Memory B cell (primary cell): Measurements from ENCODE around the gene HPSE2.
"Not testable (repeated sequence)": the region's sequence is repeated elsewhere in the genome, so short reads cannot be mapped to it uniquely, and the experiment has no call there.

Source experiments
- ATAC-seq: fragments of 150-1000 bp; cut with Tn5 transposase; 2 replicates; pipeline ENCODE4 v1.10.0; 2021; ENCODE audit warnings: low read depth, mild to moderate bottlenecking, moderate library complexity
- DNase-seq, 2 donors: peaks; one replicate each; pipeline ENCODE4 v3.0.0; 2022; ENCODE audit warnings: low spot score in 2 of 2
- H3K27ac Mint-ChIP-seq: one replicate; pipeline ENCODE4 v1.8.0; 2022; ENCODE audit warnings: mild to moderate bottlenecking, moderate library complexity, mixed read lengths
- H3K27me3 Mint-ChIP-seq: one replicate; pipeline ENCODE4 v1.8.0; 2022; ENCODE audit warnings: mixed read lengths
- H3K36me3 Mint-ChIP-seq: one replicate; pipeline ENCODE4 v1.8.0; 2022; ENCODE audit warnings: mild to moderate bottlenecking, mixed read lengths
- H3K4me1 Mint-ChIP-seq: one replicate; pipeline ENCODE4 v1.8.0; 2022; ENCODE audit warnings: mixed read lengths
- H3K4me3 Mint-ChIP-seq: one replicate; pipeline ENCODE4 v1.8.0; 2022; ENCODE audit warnings: mild to moderate bottlenecking, moderate library complexity, mixed read lengths
- H3K9me3 Mint-ChIP-seq: one replicate; pipeline ENCODE4 v1.8.0; 2022; ENCODE audit warnings: mixed read lengths

HPSE2 gene

GRCh38 chr10:98910546-98910945 lies 325.1 kb downstream of the HPSE2 start:
- H3K4me1 Mint-ChIP-seq, result no peaks in the 10 kb centered on the region
- H3K9me3 Mint-ChIP-seq, result no peaks in the 10 kb centered on the region
- no peaks in the 10 kb centered on the region for H3K36me3 Mint-ChIP-seq
- H3K27me3 Mint-ChIP-seq, result no peaks in the 10 kb centered on the region
- H3K27ac Mint-ChIP-seq, result no peak overlapping the region
- no peak for DNase-seq
- H3K4me3 Mint-ChIP-seq, result no peak overlapping the region
- ATAC-seq, result no peak

- ATAC-seq (no peak), DNase-seq (no peak)
- no peaks in the 10 kb centered on the region for H3K36me3 Mint-ChIP-seq
- no peaks in the 10 kb centered on the region for H3K27me3 Mint-ChIP-seq
- no peaks in the 10 kb centered on the region for H3K9me3 Mint-ChIP-seq
- H3K27ac Mint-ChIP-seq, result no peak overlapping the region
- H3K4me3 Mint-ChIP-seq, result no peak overlapping the region
- no peaks in the 10 kb centered on the region for H3K4me1 Mint-ChIP-seq
Observed at GRCh38 chr10:98910048-98910447, 325.6 kb downstream of the HPSE2 start.

GRCh38 chr10:98908868-98909267 lies 326.8 kb downstream of the HPSE2 start:
- H3K4me1 Mint-ChIP-seq, result no peaks in the 10 kb centered on the region
- DNase-seq, result no peak
- H3K4me3 Mint-ChIP-seq, result no peak overlapping the region
- H3K27me3 Mint-ChIP-seq, result no peaks in the 10 kb centered on the region
- H3K27ac Mint-ChIP-seq, result no peak overlapping the region
- ATAC-seq, result no peak
- H3K36me3 Mint-ChIP-seq, result no peaks in the 10 kb centered on the region
- H3K9me3 Mint-ChIP-seq, result no peaks in the 10 kb centered on the region

- H3K4me1 Mint-ChIP-seq, ATAC-seq, H3K4me3 Mint-ChIP-seq, H3K27ac Mint-ChIP-seq, H3K9me3 Mint-ChIP-seq, H3K36me3 Mint-ChIP-seq, DNase-seq, H3K27me3 Mint-ChIP-seq: not testable (repeated sequence)
Observed at GRCh38 chr10:98908247-98908646, 327.4 kb downstream of the HPSE2 start.

- DNase-seq, result no peak
- no peak for ATAC-seq
- H3K27ac Mint-ChIP-seq, result no peak overlapping the region
- no peaks in the 10 kb centered on the region for H3K9me3 Mint-ChIP-seq
- H3K4me3 Mint-ChIP-seq, result no peak overlapping the region
- no peaks in the 10 kb centered on the region for H3K36me3 Mint-ChIP-seq
- peaks cover 1% of the 10 kb centered on the region for H3K27me3 Mint-ChIP-seq
- no peaks in the 10 kb centered on the region for H3K4me1 Mint-ChIP-seq
Observed at GRCh38 chr10:98901441-98902110, 334.1 kb downstream of the HPSE2 start.

- Mint-ChIP-seq H3K27me3 (peaks cover 4% of the 10 kb centered on the region), H3K4me1 (no peaks in the 10 kb centered on the region), H3K9me3 (peaks cover 3% of the 10 kb centered on the region), H3K36me3 (no peaks in the 10 kb centered on the region), H3K27ac (no peak overlapping the region), H3K4me3 (no peak overlapping the region)
- no peak for DNase-seq
- no peak for ATAC-seq
Observed at GRCh38 chr10:98899018-98899417, 336.6 kb downstream of the HPSE2 start.

- DNase-seq (no peak), ATAC-seq (no peak)
- Mint-ChIP-seq H3K4me3 (no peak overlapping the region), H3K9me3 (peaks cover 3% of the 10 kb centered on the region), H3K27ac (no peak overlapping the region), H3K4me1 (no peaks in the 10 kb centered on the region), H3K27me3 (peaks cover 2% of the 10 kb centered on the region), H3K36me3 (no peaks in the 10 kb centered on the region)
Observed at GRCh38 chr10:98892523-98892922, 343.1 kb downstream of the HPSE2 start.

- Mint-ChIP-seq H3K36me3 (no peaks in the 10 kb centered on the region), H3K9me3 (no peaks in the 10 kb centered on the region), H3K4me3 (no peak overlapping the region), H3K27ac (no peak overlapping the region), H3K27me3 (peaks cover 2% of the 10 kb centered on the region), H3K4me1 (no peaks in the 10 kb centered on the region)
- no peak for ATAC-seq
- DNase-seq, result no peak
Observed at GRCh38 chr10:98886686-98887085, 349.0 kb downstream of the HPSE2 start.

GRCh38 chr10:98885378-98885777 lies 350.3 kb downstream of the HPSE2 start:
- DNase-seq (no peak), ATAC-seq (no peak)

GRCh38 chr10:98881789-98882188 lies 353.9 kb downstream of the HPSE2 start:
- ATAC-seq, result no peak
- Mint-ChIP-seq H3K4me1 (no peaks in the 10 kb centered on the region), H3K27ac (no peak overlapping the region), H3K36me3 (no peaks in the 10 kb centered on the region), H3K9me3 (no peaks in the 10 kb centered on the region), H3K27me3 (peaks cover 4% of the 10 kb centered on the region), H3K4me3 (no peak overlapping the region)
- DNase-seq, result no peak

More at GRCh38 chr10:98885378-98885777, 350.3 kb downstream of the HPSE2 start:
- H3K27me3 Mint-ChIP-seq, result peaks cover 6% of the 10 kb centered on the region
- H3K36me3 Mint-ChIP-seq, result no peaks in the 10 kb centered on the region
- H3K4me1 Mint-ChIP-seq, result no peaks in the 10 kb centered on the region
- H3K27ac Mint-ChIP-seq, result no peak overlapping the region
- H3K4me3 Mint-ChIP-seq, result no peak overlapping the region
- H3K9me3 Mint-ChIP-seq, result no peaks in the 10 kb centered on the region

- DNase-seq (no peak), ATAC-seq (no peak)
- no peak overlapping the region for H3K4me3 Mint-ChIP-seq
- no peaks in the 10 kb centered on the region for H3K9me3 Mint-ChIP-seq
- peaks cover 4% of the 10 kb centered on the region for H3K27me3 Mint-ChIP-seq
- no peaks in the 10 kb centered on the region for H3K4me1 Mint-ChIP-seq
- H3K36me3 Mint-ChIP-seq, result no peaks in the 10 kb centered on the region
- no peak overlapping the region for H3K27ac Mint-ChIP-seq
Observed at GRCh38 chr10:98880971-98881370, 354.7 kb downstream of the HPSE2 start.

- DNase-seq, result no peak
- Mint-ChIP-seq H3K27ac (no peak overlapping the region), H3K9me3 (no peaks in the 10 kb centered on the region), H3K36me3 (no peaks in the 10 kb centered on the region), H3K4me1 (no peaks in the 10 kb centered on the region), H3K4me3 (no peak overlapping the region), H3K27me3 (peaks cover 6% of the 10 kb centered on the region)
- no peak for ATAC-seq
Observed at GRCh38 chr10:98878921-98879320, 356.7 kb downstream of the HPSE2 start.

- H3K4me1 Mint-ChIP-seq, result no peaks in the 10 kb centered on the region
- ATAC-seq (no peak), DNase-seq (no peak)
- H3K9me3 Mint-ChIP-seq, result no peaks in the 10 kb centered on the region
- no peak overlapping the region for H3K27ac Mint-ChIP-seq
- H3K27me3 Mint-ChIP-seq, result peaks cover 7% of the 10 kb centered on the region
- H3K4me3 Mint-ChIP-seq, result no peak overlapping the region
- H3K36me3 Mint-ChIP-seq, result no peaks in the 10 kb centered on the region
Observed at GRCh38 chr10:98878418-98878817, 357.2 kb downstream of the HPSE2 start.

- Mint-ChIP-seq H3K9me3 (peaks cover 6% of the 10 kb centered on the region), H3K36me3 (peaks cover 2% of the 10 kb centered on the region), H3K27me3 (peaks cover 2% of the 10 kb centered on the region), H3K27ac (no peak overlapping the region), H3K4me1 (no peaks in the 10 kb centered on the region), H3K4me3 (no peak overlapping the region)
- ATAC-seq, result no peak
- no peak for DNase-seq
Observed at GRCh38 chr10:98861962-98862361, 373.7 kb downstream of the HPSE2 start.

- H3K36me3 Mint-ChIP-seq, result no peaks in the 10 kb centered on the region
- H3K4me1 Mint-ChIP-seq, result no peaks in the 10 kb centered on the region
- H3K9me3 Mint-ChIP-seq, result no peaks in the 10 kb centered on the region
- DNase-seq (no peak), ATAC-seq (no peak)
- H3K27ac Mint-ChIP-seq, result no peak overlapping the region
- no peak overlapping the region for H3K4me3 Mint-ChIP-seq
- H3K27me3 Mint-ChIP-seq, result no peaks in the 10 kb centered on the region
Observed at GRCh38 chr10:98858525-98858924, 377.1 kb downstream of the HPSE2 start.
